Activated CD4-positive, alpha-beta T cell treated with anti-CD3 and anti-CD28 coated beads for 36 hours (primary cell): ENCODE results near the gene ERI3. TPM values are rescaled to one million over a fixed set of nuclear protein-coding genes. Genes with fewer than 3 reads are reported as not detected.

Experiments
- ATAC-seq: fragments of 200-7000 bp; cut with Tn5 transposase; one replicate; pipeline ENCODE4 v1.10.0; 2021; ENCODE audit warnings: mild to moderate bottlenecking, moderate library complexity
- CTCF ChIA-PET: fragments of 350-600 bp; sonication (Branson Sonifier 250); formaldehyde crosslinking; loops from one replicate; lab custom pipeline; 2021; ENCODE audit warnings: antibody characterized with exemption; lab: Charles Lee
- POLR2A ChIA-PET: fragments of 350-600 bp; sonication (Branson Sonifier 250); formaldehyde crosslinking; loops from one replicate; lab custom pipeline; 2021; ENCODE audit warnings: antibody characterized with exemption, inconsistent platforms; lab: Charles Lee
- DNase-seq: peaks from one replicate; pipeline ENCODE4 v3.0.0-alpha.2; 2020
- H3K27ac Mint-ChIP-seq: one replicate; pipeline ENCODE4 v1.8.0; 2021; ENCODE audit warnings: mixed read lengths
- H3K27me3 Mint-ChIP-seq: one replicate; pipeline ENCODE4 v1.8.0; 2021; ENCODE audit warnings: mixed read lengths
- H3K36me3 Mint-ChIP-seq: one replicate; pipeline ENCODE4 v1.8.0; 2021; ENCODE audit warnings: low read depth, mixed read lengths
- H3K4me1 Mint-ChIP-seq: one replicate; pipeline ENCODE4 v1.8.0; 2021; ENCODE audit warnings: mixed read lengths
- H3K4me3 Mint-ChIP-seq: one replicate; pipeline ENCODE4 v1.8.0; 2021; ENCODE audit warnings: mild to moderate bottlenecking, moderate library complexity, mixed read lengths
- H3K9me3 Mint-ChIP-seq: one replicate; pipeline ENCODE4 v1.8.0; 2021; ENCODE audit warnings: low read depth, mixed read lengths
- intact Hi-C, 2 experiments: fragments of 100-400 bp; cut with DNase I in 1 of 2; cut with micrococcal nuclease in 1 of 2; formaldehyde crosslinking; loops; one replicate each; pipeline versions ENCODE4 v1.14.2 to v1.15.1; 2022 to 2024; cut with DNase I, micrococcal nuclease
- total RNA-seq, 2 experiments: library from RNA; stranded (reverse); gene quantifications; one replicate each; pipeline ENCODE4 v1.2.3, GENCODE V29; 2021

ERI3 gene
- total RNA-seq, 2 experiments from 2014 or later: 36.7 to 41.3 TPM

- ATAC-seq (no peak), DNase-seq (no peak)
- Mint-ChIP-seq H3K4me1 (peaks cover 17% of the 10 kb centered on the region), H3K4me3 (no peak overlapping the region), H3K36me3 (no peaks in the 10 kb centered on the region), H3K9me3 (no peaks in the 10 kb centered on the region), H3K27me3 (no peaks in the 10 kb centered on the region), H3K27ac (no peak overlapping the region)
- intact Hi-C loops: no loop called here
- ChIA-PET POLR2A (interaction anchor here (1.2 kb wide), 1 partner anchor 17 kb away, joined by 3 read pairs; no protein-coding TSS in a partner anchor), CTCF (interaction anchor here (0.8 kb wide), 1 partner anchor 768 kb away, joined by 3 read pairs; no protein-coding TSS in a partner anchor)
These were observed 88.4 kb downstream of the ERI3 start for GRCh38 chr1:44266400-44267344.

DNA sequence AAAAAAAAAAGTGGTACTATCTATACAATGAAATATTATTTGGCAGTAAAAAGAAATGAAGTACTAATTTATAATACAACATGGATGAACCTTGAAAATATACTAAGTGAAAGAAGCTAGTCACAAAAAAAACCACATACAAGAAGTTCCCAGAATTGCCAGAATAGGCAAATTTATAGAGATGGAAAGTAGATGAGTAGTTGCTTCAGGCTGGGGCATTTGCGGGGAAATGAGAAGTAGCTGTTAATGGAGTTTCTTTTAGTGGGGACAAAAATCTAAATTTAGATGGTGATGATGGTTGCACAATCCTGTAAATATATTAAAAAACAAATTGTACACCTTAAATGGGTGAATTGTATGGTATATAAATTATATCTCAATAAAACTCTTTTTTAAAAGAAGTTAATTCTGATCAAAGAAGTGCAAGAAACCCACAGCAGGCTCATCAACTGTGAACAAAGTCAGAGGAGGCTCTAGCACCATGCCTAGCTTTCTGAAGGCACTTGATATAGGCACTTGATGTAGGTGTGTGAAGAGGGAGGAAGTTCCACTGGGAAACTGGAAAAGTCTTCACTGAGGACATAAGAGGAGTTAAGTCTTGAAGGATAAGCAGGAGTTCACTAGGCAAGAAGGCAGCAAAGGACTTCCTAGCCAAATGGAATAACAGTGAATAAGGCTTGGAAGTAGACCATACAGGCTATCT is 89.2 kb downstream of the ERI3 start:
- H3K36me3 Mint-ChIP-seq: no peaks in the 10 kb centered on the region
- CTCF ChIA-PET: interaction anchor here (1.1 kb wide), 1 partner anchor 48 kb away, joined by 3 read pairs; no protein-coding TSS in a partner anchor
- no peak overlapping the region for H3K27ac Mint-ChIP-seq
- peaks cover 17% of the 10 kb centered on the region for H3K4me1 Mint-ChIP-seq
- no peaks in the 10 kb centered on the region for H3K9me3 Mint-ChIP-seq
- intact Hi-C loops: no loop called here
- H3K4me3 Mint-ChIP-seq: no peak overlapping the region
- no peak for DNase-seq
- POLR2A ChIA-PET: interaction anchor here (1.2 kb wide), 1 partner anchor 17 kb away, joined by 3 read pairs; no protein-coding TSS in a partner anchor
- no peak for ATAC-seq
- H3K27me3 Mint-ChIP-seq: no peaks in the 10 kb centered on the region

DNA sequence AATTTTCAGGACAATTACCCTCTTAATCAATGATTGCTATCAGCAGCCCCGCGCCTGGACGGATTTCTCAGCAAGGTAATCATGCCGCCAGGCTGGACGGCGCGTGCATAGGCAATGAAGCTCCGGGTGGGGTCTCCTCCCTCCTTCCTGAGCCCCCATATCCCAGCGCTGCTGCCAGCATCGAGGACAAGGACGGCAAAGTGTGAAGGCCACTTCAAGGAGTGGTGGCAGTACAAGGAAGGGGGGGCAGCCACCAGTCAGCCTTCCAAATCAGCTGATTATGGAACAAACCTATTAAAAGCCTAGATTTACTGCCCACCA is 90.6 kb downstream of the ERI3 start:
- Mint-ChIP-seq H3K4me3 (no peak overlapping the region), H3K4me1 (peaks cover 17% of the 10 kb centered on the region), H3K27me3 (no peaks in the 10 kb centered on the region), H3K36me3 (no peaks in the 10 kb centered on the region), H3K27ac (no peak overlapping the region), H3K9me3 (no peaks in the 10 kb centered on the region)
- intact Hi-C loops: no loop called here
- no peak for DNase-seq
- no peak for ATAC-seq
- CTCF ChIA-PET: no interaction called here
- POLR2A ChIA-PET: no interaction called here

- Mint-ChIP-seq H3K4me1 (peaks cover 13% of the 10 kb centered on the region), H3K27me3 (no peaks in the 10 kb centered on the region), H3K4me3 (no peak overlapping the region), H3K36me3 (no peaks in the 10 kb centered on the region), H3K27ac (no peak overlapping the region), H3K9me3 (no peaks in the 10 kb centered on the region)
- intact Hi-C loops: no loop called here
- ATAC-seq: peak; percentile 26
- POLR2A ChIA-PET: no interaction called here
- CTCF ChIA-PET: no interaction called here
- DNase-seq: peak; percentile 24
These were observed 91.2 kb downstream of the ERI3 start for GRCh38 chr1:44263568-44264450.

- ChIA-PET CTCF (no interaction called here), POLR2A (no interaction called here)
- Mint-ChIP-seq H3K9me3 (no peaks in the 10 kb centered on the region), H3K27me3 (no peaks in the 10 kb centered on the region), H3K36me3 (no peaks in the 10 kb centered on the region), H3K4me1 (peaks cover 13% of the 10 kb centered on the region), H3K27ac (no peak overlapping the region), H3K4me3 (no peak overlapping the region)
- no peak for ATAC-seq
- DNase-seq: no peak
- intact Hi-C loops: no loop called here
These were observed 92.1 kb downstream of the ERI3 start for GRCh38 chr1:44262816-44263567.

DNA sequence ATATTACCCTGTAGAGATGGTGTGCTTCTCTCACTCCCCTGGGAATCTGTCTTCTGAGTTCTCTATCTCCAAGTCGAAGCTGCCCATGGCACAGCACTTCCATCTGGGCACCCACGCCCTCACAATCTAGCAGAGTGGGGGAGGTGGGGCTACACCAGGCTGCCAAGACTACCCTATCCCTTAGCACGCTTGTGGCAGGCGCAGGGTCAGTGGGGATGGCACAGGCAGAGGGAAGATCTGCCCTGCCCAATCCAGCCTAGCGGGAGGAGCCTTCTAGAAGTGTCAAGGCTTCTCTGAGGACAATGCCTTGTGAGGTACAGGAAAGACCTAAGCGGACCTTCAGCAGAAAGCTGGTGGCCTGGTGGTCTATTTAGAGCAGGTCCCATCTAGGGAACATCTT is 92.6 kb downstream of the ERI3 start:
- H3K27ac Mint-ChIP-seq: no peak overlapping the region
- no peaks in the 10 kb centered on the region for H3K36me3 Mint-ChIP-seq
- no peak overlapping the region for H3K4me3 Mint-ChIP-seq
- no peaks in the 10 kb centered on the region for H3K9me3 Mint-ChIP-seq
- no peaks in the 10 kb centered on the region for H3K27me3 Mint-ChIP-seq
- POLR2A ChIA-PET: no interaction called here
- DNase-seq (no peak), ATAC-seq (no peak)
- CTCF ChIA-PET: interaction anchor here (1.2 kb wide), 1 partner anchor 10 kb away, joined by 4 read pairs; no protein-coding TSS in a partner anchor
- intact Hi-C loops: no loop called here
- H3K4me1 Mint-ChIP-seq: peaks cover 13% of the 10 kb centered on the region

DNA sequence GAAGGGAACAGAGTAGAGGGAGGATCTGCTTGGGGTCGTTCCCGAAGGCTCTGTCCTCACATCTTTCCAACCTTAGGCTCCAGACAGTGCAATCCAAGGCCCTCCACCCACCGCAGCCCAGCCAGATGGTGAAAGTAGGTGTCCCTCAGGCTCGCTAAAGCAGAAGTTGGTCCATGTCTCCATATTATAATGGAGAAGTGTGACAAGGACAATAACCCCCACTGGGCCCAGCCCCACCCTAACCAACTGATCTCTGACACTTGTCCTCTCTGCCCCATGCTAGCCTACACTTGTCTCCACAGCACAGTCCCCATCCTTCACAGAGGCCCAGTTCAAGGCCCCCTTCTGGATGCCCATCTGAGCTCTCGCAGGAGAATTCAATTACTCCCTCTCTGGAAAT is 93.1 kb downstream of the ERI3 start:
- Mint-ChIP-seq H3K9me3 (no peaks in the 10 kb centered on the region), H3K4me1 (peaks cover 13% of the 10 kb centered on the region), H3K27me3 (no peaks in the 10 kb centered on the region), H3K4me3 (no peak overlapping the region), H3K27ac (no peak overlapping the region), H3K36me3 (no peaks in the 10 kb centered on the region)
- CTCF ChIA-PET: interaction anchor here (1.2 kb wide), 1 partner anchor 10 kb away, joined by 4 read pairs; no protein-coding TSS in a partner anchor
- DNase-seq: no peak
- intact Hi-C loops: no loop called here
- POLR2A ChIA-PET: no interaction called here
- ATAC-seq: no peak

DNA sequence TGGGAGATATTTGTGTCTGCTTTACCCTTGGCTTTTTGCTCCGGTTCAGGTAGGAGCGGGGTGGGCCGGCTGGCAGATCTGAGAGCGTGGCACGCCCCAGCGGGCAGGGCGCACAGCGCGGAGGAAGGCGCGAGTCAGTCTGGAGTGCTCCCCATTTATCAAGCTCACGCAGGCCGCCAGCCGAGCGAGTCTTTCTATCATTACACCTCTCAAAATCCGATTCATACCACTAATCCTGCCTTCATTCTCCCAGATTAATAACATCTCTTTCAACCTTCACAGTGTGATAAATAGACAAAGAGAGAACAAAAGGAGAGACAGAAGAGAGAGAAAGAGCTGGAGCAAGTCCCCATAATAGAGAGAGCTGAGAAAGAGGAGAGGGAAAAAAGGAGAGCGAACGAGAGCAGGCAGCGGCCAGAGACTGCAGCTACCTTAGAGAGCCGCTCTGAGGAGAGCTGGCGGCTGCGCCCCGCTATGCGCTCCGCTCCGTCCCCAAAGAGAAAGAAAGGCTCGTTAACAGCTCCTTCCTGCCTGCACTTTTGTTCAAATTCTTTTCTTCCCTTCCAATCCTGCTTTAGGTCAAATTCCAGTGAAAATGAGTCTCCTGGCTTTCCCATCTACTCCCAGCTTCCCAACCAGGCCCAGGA is 93.8 kb downstream of the ERI3 start:
- no peaks in the 10 kb centered on the region for H3K27me3 Mint-ChIP-seq
- DNase-seq: no peak
- ChIA-PET CTCF (interaction anchor here (1.2 kb wide), 1 partner anchor 9 kb away, joined by 4 read pairs; no protein-coding TSS in a partner anchor), POLR2A (no interaction called here)
- peaks cover 13% of the 10 kb centered on the region for H3K4me1 Mint-ChIP-seq
- no peaks in the 10 kb centered on the region for H3K36me3 Mint-ChIP-seq
- no peak overlapping the region for H3K4me3 Mint-ChIP-seq
- no peak for ATAC-seq
- intact Hi-C loops: no loop called here
- no peak overlapping the region for H3K27ac Mint-ChIP-seq
- no peaks in the 10 kb centered on the region for H3K9me3 Mint-ChIP-seq

DNA sequence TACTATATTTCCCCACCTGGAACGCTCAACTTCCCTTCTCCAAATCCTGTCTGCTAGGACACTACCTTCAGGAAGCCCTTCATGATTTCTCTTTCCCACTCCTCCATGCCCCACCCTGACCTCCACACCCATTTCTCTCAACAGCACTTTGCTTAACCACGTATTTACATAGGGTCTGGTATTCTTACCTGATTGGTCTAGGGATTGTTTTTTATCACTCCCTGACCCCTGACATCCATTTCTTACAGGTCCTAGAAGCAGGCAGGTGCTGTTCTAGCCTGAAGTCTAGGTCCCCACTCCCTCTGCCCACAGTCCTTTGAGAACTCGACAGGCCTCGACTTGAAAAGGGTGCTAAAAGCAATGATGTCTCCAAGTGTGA is 94.3 kb downstream of the ERI3 start:
- ATAC-seq: no peak
- Mint-ChIP-seq H3K27me3 (no peaks in the 10 kb centered on the region), H3K9me3 (no peaks in the 10 kb centered on the region), H3K4me1 (peaks cover 10% of the 10 kb centered on the region), H3K36me3 (no peaks in the 10 kb centered on the region), H3K27ac (no peak overlapping the region), H3K4me3 (no peak overlapping the region)
- intact Hi-C loops: no loop called here
- ChIA-PET CTCF (no interaction called here), POLR2A (no interaction called here)
- no peak for DNase-seq

- DNase-seq (no peak), ATAC-seq (no peak)
- H3K4me3 Mint-ChIP-seq: no peak overlapping the region
- no peaks in the 10 kb centered on the region for H3K9me3 Mint-ChIP-seq
- no peaks in the 10 kb centered on the region for H3K36me3 Mint-ChIP-seq
- H3K27ac Mint-ChIP-seq: no peak overlapping the region
- intact Hi-C loops: no loop called here
- CTCF ChIA-PET: interaction anchor here (0.7 to 1.0 kb wide), 3 partner anchors 10 to 322 kb away, joined by 3 read pairs; no protein-coding TSS in a partner anchor
- H3K27me3 Mint-ChIP-seq: no peaks in the 10 kb centered on the region
- H3K4me1 Mint-ChIP-seq: no peaks in the 10 kb centered on the region
- POLR2A ChIA-PET: interaction anchor here (0.6 kb wide), 1 partner anchor 160 kb away, joined by 3 read pairs; no protein-coding TSS in a partner anchor
These were observed 96.0 kb downstream of the ERI3 start for GRCh38 chr1:44259090-44259489.
